Rectal smooth muscle tissue (tissue), 1 donor: ENCODE results near the gene IL37.
"Not testable (repeated sequence)": the region's sequence is repeated elsewhere in the genome, so short reads cannot be mapped to it uniquely, and the experiment has no call there.

Experiments used
- H3K27ac ChIP-seq: one replicate; pipeline ENCODE4 v1.7.0; 2013; ENCODE audit warnings: low read depth, low read length, inconsistent platforms
- H3K27me3 ChIP-seq: one replicate; pipeline ENCODE4 v1.7.0; 2013; ENCODE audit warnings: low read length; ENCODE audit not compliant: control insufficient read depth, insufficient read depth
- H3K36me3 ChIP-seq: one replicate; pipeline ENCODE4 v1.7.0; 2013; ENCODE audit warnings: low read length; ENCODE audit not compliant: control insufficient read depth, insufficient read depth
- H3K4me1 ChIP-seq: one replicate; pipeline ENCODE4 v1.7.0; 2013; ENCODE audit warnings: low read length; ENCODE audit not compliant: control insufficient read depth, insufficient read depth
- H3K4me3 ChIP-seq: one replicate; pipeline ENCODE4 v1.7.0; 2013; ENCODE audit warnings: low read length
- H3K9ac ChIP-seq: one replicate; pipeline ENCODE4 v1.7.0; 2013; ENCODE audit warnings: low read length

IL37 gene

GRCh38 chr2:112901431-112902065 lies 9.4 kb upstream of the IL37 start:
- H3K4me1 ChIP-seq, H3K27ac ChIP-seq, H3K27me3 ChIP-seq, H3K36me3 ChIP-seq, H3K4me3 ChIP-seq, H3K9ac ChIP-seq: not testable (repeated sequence)

- no peak overlapping the region for H3K9ac ChIP-seq
- no peaks in the 10 kb centered on the region for H3K27me3 ChIP-seq
- H3K36me3 ChIP-seq = no peaks in the 10 kb centered on the region
- no peak overlapping the region for H3K27ac ChIP-seq
- H3K4me1 ChIP-seq = no peaks in the 10 kb centered on the region
- H3K4me3 ChIP-seq = no peak overlapping the region
These were observed 8.1 kb upstream of the IL37 start for GRCh38 chr2:112902816-112903215.

DNA sequence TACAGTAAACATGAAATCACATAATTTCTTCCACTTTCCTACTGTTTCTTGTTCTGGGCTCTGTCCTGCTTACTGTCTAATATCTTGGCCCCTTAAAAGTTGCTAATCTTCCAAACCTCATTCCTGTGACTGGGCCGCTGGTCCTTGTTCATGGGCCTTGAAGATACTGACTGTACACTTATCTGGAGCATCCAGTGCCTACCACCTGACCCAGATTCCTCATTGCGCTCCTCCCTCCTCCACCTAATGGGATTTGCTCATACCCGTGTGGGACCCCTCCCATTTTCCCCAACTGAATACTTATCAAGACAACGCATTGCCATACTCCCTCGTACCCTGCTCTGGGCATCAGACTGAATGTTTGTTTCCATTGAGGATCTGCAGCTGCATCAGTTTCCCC lies 6.1 kb upstream of the IL37 start:
- no peak overlapping the region for H3K9ac ChIP-seq
- H3K36me3 ChIP-seq = no peaks in the 10 kb centered on the region
- no peaks in the 10 kb centered on the region for H3K4me1 ChIP-seq

GRCh38 chr2:112906276-112906675 lies 4.7 kb upstream of the IL37 start:
- no peaks in the 10 kb centered on the region for H3K4me1 ChIP-seq
- no peak overlapping the region for H3K9ac ChIP-seq
- H3K4me3 ChIP-seq = no peak overlapping the region
- H3K27ac ChIP-seq = no peak overlapping the region
- no peaks in the 10 kb centered on the region for H3K36me3 ChIP-seq
- H3K27me3 ChIP-seq = no peaks in the 10 kb centered on the region

More for the DNA sequence above, 6.1 kb upstream of the IL37 start:
- no peaks in the 10 kb centered on the region for H3K27me3 ChIP-seq
- H3K4me3 ChIP-seq = no peak overlapping the region
- H3K27ac ChIP-seq = no peak overlapping the region

DNA sequence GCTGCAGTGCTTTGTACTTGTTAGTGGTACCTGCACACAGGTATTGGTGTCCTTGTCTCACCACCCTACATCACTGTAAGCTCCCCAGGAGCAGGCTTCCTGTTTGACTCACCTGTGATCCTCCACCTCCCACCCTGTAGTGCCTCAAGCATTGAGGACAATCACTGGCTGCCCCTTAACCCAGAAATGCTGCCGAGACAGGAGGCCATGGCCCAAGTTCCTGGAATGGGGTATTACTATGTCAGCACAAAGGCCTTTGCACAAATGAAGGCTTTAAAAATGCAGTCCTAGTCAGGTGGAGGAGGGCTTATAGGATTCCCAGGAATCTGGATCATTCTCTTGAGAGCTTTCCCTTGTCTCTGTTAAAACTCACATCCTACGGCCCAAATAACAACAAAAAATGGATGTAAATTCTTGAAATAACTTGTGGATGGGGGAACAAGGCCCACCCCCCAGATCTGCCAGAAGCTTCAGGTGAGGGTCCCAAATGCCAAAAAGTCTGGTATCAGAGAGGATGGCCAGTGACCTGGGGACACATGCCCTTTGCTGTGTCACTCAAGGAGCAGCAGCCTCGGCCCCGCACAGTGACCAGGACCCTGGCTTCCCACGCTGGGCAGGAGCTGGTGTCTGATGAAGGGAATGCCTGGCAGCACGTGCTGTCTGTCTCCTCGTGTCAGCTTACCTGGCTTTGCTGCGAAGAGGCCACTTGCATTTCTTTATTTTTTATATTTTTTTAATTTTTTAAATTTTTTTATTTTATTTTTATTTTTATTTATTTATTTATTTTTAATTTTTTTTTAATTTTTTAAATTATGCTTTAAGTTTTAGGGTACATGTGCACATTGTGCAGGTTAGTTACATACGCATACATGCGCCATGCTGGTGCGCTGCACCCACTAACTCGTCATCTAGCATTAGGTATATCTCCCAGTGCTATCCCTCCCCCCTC lies 3.7 kb upstream of the IL37 start:
- no peak overlapping the region for H3K27ac ChIP-seq
- H3K4me1 ChIP-seq = no peaks in the 10 kb centered on the region
- no peak overlapping the region for H3K9ac ChIP-seq
- no peaks in the 10 kb centered on the region for H3K27me3 ChIP-seq
- H3K36me3 ChIP-seq = no peaks in the 10 kb centered on the region
- H3K4me3 ChIP-seq = no peak overlapping the region

- not testable (repeated sequence) for H3K27me3 ChIP-seq, H3K4me1 ChIP-seq, H3K4me3 ChIP-seq, H3K9ac ChIP-seq, H3K36me3 ChIP-seq, H3K27ac ChIP-seq
These were observed 2.4 kb upstream of the IL37 start for GRCh38 chr2:112908559-112908958.

DNA sequence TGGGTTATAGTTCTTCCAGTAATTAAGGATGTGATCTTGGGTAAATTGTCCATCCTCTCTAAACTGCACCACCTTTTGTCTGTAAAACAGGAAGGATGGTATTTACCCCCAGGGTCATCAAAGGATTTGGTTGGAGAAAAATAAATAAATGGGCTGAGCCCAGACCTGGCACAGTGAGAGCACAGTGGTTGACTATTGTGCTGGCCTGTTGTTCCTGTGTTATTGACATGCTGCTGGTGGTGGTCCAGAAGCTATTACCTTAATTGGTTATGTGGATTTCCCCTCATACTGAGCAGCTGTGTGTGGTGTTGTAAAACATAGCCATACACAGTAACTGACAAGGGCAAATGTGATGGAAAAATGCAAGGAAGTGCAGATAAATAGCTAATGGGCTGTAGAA lies 746 bp upstream of the IL37 start:
- H3K27me3 ChIP-seq = no peaks in the 10 kb centered on the region
- H3K4me3 ChIP-seq = no peak overlapping the region
- no peak overlapping the region for H3K9ac ChIP-seq
- H3K27ac ChIP-seq = no peak overlapping the region
- no peaks in the 10 kb centered on the region for H3K4me1 ChIP-seq
- H3K36me3 ChIP-seq = no peaks in the 10 kb centered on the region

DNA sequence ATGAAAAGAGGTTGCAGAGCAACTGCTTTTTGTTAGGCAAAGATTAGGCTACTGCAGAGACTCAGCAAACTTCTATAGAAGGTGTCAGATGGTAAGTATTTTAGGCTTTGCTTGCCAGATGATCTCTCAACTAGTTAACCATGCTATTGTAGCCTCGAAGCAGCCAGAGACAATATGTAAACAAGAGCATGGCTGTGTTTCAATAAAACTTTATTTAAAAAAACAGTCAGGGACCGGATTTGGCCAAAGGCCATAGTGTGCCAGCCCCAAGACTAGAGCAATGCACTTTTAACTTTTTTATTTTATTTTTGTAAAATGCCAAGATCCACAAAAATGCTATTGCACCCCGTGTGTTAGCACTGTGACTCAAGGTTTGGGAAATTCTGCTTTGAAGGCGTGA lies 1.4 kb downstream of the IL37 start:
- Histone ChIP-seq H3K27me3 (no peaks in the 10 kb centered on the region), H3K27ac (no peak overlapping the region), H3K36me3 (no peaks in the 10 kb centered on the region), H3K9ac (no peak overlapping the region), H3K4me1 (no peaks in the 10 kb centered on the region), H3K4me3 (no peak overlapping the region)

DNA sequence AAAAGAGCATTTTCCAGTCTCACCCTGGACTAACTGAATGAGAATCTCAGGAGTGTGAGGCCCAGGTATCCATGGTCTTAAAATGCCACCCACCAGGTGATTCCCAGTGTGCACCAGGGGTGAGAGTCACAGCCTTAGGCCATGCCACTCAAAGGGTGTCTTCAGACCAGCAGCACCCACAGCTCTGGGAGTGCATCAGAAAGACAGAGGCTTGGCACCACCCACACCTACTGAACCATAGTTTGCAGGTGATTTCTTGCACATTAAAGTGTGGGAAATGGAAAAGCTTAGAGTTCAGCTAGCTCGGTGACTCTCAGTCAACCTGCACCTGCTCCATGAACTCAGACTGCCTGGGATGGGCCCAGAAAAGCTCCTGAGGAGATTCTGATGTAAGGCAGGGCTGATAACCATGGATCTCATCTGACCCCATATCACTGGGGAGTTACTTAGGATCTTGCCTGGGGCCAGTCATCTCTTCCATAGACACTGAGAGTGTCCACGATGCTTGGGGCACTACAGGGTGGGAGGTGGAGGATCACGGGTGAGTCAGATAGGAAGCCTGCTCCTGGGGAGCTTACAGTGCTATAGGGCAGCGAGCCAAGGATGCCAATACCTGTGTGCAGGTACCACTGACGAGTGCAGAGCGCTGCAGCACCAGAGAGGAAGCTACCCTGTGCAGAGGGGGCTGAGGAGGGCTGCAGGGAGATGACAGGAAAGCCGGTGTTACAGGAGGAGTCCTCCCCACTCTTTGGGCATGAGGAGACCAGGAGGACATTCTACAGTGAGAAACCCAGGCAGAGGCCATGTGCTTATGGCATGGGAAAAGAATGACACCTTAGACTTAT lies 4.6 kb downstream of the IL37 start:
- H3K27ac ChIP-seq = no peak overlapping the region
- H3K27me3 ChIP-seq = no peaks in the 10 kb centered on the region
- no peaks in the 10 kb centered on the region for H3K36me3 ChIP-seq
- no peak overlapping the region for H3K4me3 ChIP-seq
- H3K9ac ChIP-seq = no peak overlapping the region
- no peaks in the 10 kb centered on the region for H3K4me1 ChIP-seq

DNA sequence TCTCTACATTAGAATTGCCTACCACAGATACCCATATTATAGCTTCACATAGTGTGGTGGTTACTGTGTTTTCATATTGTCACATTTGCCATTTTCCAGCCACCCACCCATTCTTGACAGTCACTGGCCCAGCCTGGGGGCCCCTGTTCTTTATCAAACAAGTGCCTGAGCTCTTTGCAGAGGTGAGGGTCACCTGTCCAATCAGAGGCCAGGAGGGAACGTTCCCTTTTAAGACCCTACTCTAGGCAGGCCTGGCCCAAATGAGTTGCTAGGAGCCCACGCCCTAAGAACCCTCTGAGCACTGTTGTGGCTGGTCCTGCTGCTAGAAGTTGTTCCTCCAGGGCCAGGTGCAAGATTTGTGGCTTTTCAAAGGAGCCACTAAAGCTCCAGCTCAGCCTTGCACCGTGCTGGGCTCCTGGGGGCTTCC lies 5.2 kb downstream of the IL37 start:
- no peaks in the 10 kb centered on the region for H3K27me3 ChIP-seq
- H3K4me1 ChIP-seq = no peaks in the 10 kb centered on the region
- no peaks in the 10 kb centered on the region for H3K36me3 ChIP-seq
- no peak overlapping the region for H3K4me3 ChIP-seq
- no peak overlapping the region for H3K27ac ChIP-seq
- no peak overlapping the region for H3K9ac ChIP-seq

DNA sequence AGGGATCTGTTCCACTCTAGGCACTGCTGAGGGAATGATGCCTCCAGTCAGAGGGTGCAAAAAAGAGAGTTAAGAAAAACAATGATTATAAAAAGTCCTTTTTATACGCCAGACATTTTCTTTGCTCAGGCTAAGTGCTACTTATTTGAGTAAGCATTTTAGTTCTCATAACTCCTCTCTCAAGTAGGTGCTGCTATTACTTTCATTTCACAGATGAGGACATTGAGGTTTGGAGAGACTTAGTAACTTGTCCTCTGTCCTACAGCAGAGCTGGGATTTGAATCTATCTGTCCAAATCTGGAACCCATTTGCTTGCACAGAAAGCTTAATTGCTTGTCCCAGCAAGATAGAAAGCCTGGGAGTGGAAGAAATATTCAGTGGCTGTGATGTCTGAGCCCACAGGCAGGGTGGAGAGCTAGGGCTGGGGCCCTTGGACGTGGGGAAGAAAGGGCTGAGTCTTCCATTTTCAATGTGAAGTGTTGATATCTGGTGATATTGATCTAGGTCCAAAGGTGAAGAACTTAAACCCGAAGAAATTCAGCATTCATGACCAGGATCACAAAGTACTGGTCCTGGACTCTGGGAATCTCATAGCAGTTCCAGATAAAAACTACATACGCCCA lies 5.8 kb downstream of the IL37 start:
- Histone ChIP-seq H3K9ac (no peak overlapping the region), H3K27me3 (no peaks in the 10 kb centered on the region), H3K4me1 (no peaks in the 10 kb centered on the region), H3K4me3 (no peak overlapping the region), H3K27ac (no peak overlapping the region), H3K36me3 (no peaks in the 10 kb centered on the region)

GRCh38 chr2:112917856-112918255 lies 6.9 kb downstream of the IL37 start:
- H3K4me1 ChIP-seq = no peaks in the 10 kb centered on the region
- H3K36me3 ChIP-seq = no peaks in the 10 kb centered on the region
- H3K27ac ChIP-seq = no peak overlapping the region
- H3K27me3 ChIP-seq = no peaks in the 10 kb centered on the region
- H3K9ac ChIP-seq = no peak overlapping the region
- H3K4me3 ChIP-seq = no peak overlapping the region
